Small intestine (tissue), 7 donors: ENCODE data around the gene OR2D2. TPM values are rescaled to one million over a fixed set of nuclear protein-coding genes. Genes with fewer than 3 reads are reported as not detected.

ENCODE experiments used
- DNase-seq, 2 donors: peaks; one replicate each; pipeline versions ENCODE4 v3.0.0 to v3.0.0-alpha.2; 2013
- FAIRE-seq: peaks from 2 replicates; lab custom pipeline; 2012; peaks lifted over from hg19 to GRCh38; lab: Jason Lieb, UNC
- H3K27ac ChIP-seq, 3 donors: one replicate each; pipeline ENCODE4 v1.5.1; 2013; ENCODE audit warnings: low read length in 2 of 3, mild to moderate bottlenecking in 2 of 3, control low read depth in 1 of 3, inconsistent platforms in 1 of 3, low read depth in 1 of 3, moderate library complexity in 1 of 3
- H3K27me3 ChIP-seq, 3 donors: one replicate each; pipeline ENCODE4 v1.6.1; 2013; ENCODE audit warnings: low read length in 3 of 3, inconsistent platforms in 1 of 3; ENCODE audit not compliant: control insufficient read depth in 3 of 3, insufficient read depth in 3 of 3
- H3K36me3 ChIP-seq, 3 donors: one replicate each; pipeline ENCODE4 v1.6.1; 2013; ENCODE audit warnings: low read length in 3 of 3, inconsistent platforms in 1 of 3, low read depth in 1 of 3, mild to moderate bottlenecking in 1 of 3, moderate library complexity in 1 of 3; ENCODE audit not compliant: control insufficient read depth in 3 of 3, insufficient read depth in 2 of 3
- H3K4me1 ChIP-seq, 3 donors: one replicate each; pipeline ENCODE4 v1.6.1; 2013; ENCODE audit warnings: low read length in 2 of 3, inconsistent platforms in 1 of 3, low read depth in 1 of 3, mild to moderate bottlenecking in 1 of 3, moderate library complexity in 1 of 3; ENCODE audit not compliant: control insufficient read depth in 3 of 3, insufficient read depth in 2 of 3
- H3K4me3 ChIP-seq, 3 donors: one replicate each; pipeline ENCODE4 v1.5.1; 2013; ENCODE audit warnings: low read length in 3 of 3, control low read depth in 1 of 3, inconsistent platforms in 1 of 3, low read depth in 1 of 3, mild to moderate bottlenecking in 1 of 3, moderate library complexity in 1 of 3
- H3K9me3 ChIP-seq, 2 donors: one replicate each; pipeline ENCODE4 v1.6.1; 2013; ENCODE audit warnings: low read depth in 1 of 2, low read length in 1 of 2; ENCODE audit not compliant: control insufficient read depth in 2 of 2, insufficient read depth in 1 of 2
- WGBS, 3 donors: extraction: QIAGEN DNeasy Blood & Tissue Kit; methylation state at CpG; one replicate each; pipeline ENCODE4 v1.1.7; 2013; 5-methylcytosine and 5-hydroxymethylcytosine counted together
- polyA plus RNA-seq, 4 donors: library from polyadenylated mRNA; stranded (reverse) in 3 of 4; unstranded in 1 of 4; fragments of 200-250 nt in 3 of 4; fragments of 120-200 nt in 1 of 4; gene quantifications; one replicate each; pipeline versions ENCODE4 v1.2.1 to v1.2.3, GENCODE V29; 2013
- donor health status: healthy with polysubstance abuse.
- donor health status: control.
- donor health status: control.
- donor health status: Bipolar disorder and iron deficiency.
- donor health status: healthy.

The OR2D2 gene
- polyA plus RNA-seq, 4 donors, result not detected

- Histone ChIP-seq H3K27me3 (no peaks in the 10 kb centered on the region), H3K9me3 (no peaks in the 10 kb centered on the region), H3K27ac (no peak overlapping the region), H3K36me3 (no peaks in the 10 kb centered on the region), H3K4me1 (no peaks in the 10 kb centered on the region), H3K4me3 (no peak overlapping the region)
- FAIRE-seq (no peak), DNase-seq (no peak)
- WGBS, 3 donors, result 91 to 92% (median 91%) methylated on average over 5 of the region's 5 CpGs
Observed at GRCh38 chr11:6844356-6844755, 47.9 kb downstream of the OR2D2 start.

- Histone ChIP-seq H3K27ac (no peak overlapping the region), H3K4me1 (no peaks in the 10 kb centered on the region), H3K4me3 (no peak overlapping the region), H3K9me3 (no peaks in the 10 kb centered on the region), H3K36me3 (no peaks in the 10 kb centered on the region), H3K27me3 (no peaks in the 10 kb centered on the region)
- DNase-seq (no peak), FAIRE-seq (no peak)
- 57 to 65% (median 57%) methylated on average over 2 of the region's 2 CpGs for WGBS, 3 donors
Observed at GRCh38 chr11:6843670-6844069, 48.6 kb downstream of the OR2D2 start.

GRCh38 chr11:6841694-6842093, 50.6 kb downstream of the OR2D2 start:
- H3K4me1 ChIP-seq, result no peaks in the 10 kb centered on the region
- H3K36me3 ChIP-seq, result no peaks in the 10 kb centered on the region
- no peaks in the 10 kb centered on the region for H3K27me3 ChIP-seq
- no peak for FAIRE-seq
- no peaks in the 10 kb centered on the region for H3K9me3 ChIP-seq
- H3K4me3 ChIP-seq, result no peak overlapping the region
- DNase-seq, result no peak
- no peak overlapping the region for H3K27ac ChIP-seq

Other genes with a start within 250 kb of the OR2D2 start
- gene DCHS1, start 236.7 kb downstream of the OR2D2 start, polyA plus RNA-seq, result 10 to 100 TPM in 1 of 4 donors, 1 to 10 TPM in 1, under 1 TPM in 2; under 0.01 to 10.7 (median 3.6) TPM
- gene MRPL17, start 209.2 kb downstream of the OR2D2 start, polyA plus RNA-seq, result 10 to 100 TPM; 17.8 to 64.5 (median 34.2) TPM
- gene OR2AG2, start 120.5 kb downstream of the OR2D2 start, polyA plus RNA-seq, result under 1 TPM in 2 of 4 donors, not detected in 2; 0.07 to 0.09 TPM
- gene OR2AG1, start 109.5 kb downstream of the OR2D2 start, polyA plus RNA-seq, result under 1 TPM in 1 of 4 donors, not detected in 3; 0.01 TPM
- under 1 TPM in 1 of 4 donors, not detected in 3; 0.03 TPM for gene OR6A2, start 92.8 kb downstream of the OR2D2 start, polyA plus RNA-seq
- gene OR10A5, start 46.8 kb downstream of the OR2D2 start, polyA plus RNA-seq, result not detected
- gene OR10A2, start 29.4 kb downstream of the OR2D2 start, polyA plus RNA-seq, result under 1 TPM in 1 of 4 donors, not detected in 3; 0.03 TPM
- not detected for gene OR10A4, start 15.9 kb downstream of the OR2D2 start, polyA plus RNA-seq
- not detected for gene OR2D3, start 28.5 kb upstream of the OR2D2 start, polyA plus RNA-seq
- 1 to 10 TPM in 2 of 4 donors, under 1 TPM in 2; 0.45 to 7.1 (median 1.4) TPM for gene ZNF215, start 33.9 kb upstream of the OR2D2 start, polyA plus RNA-seq
- 1 to 10 TPM in 1 of 4 donors, under 1 TPM in 2, not detected in 1; 0.27 to 6.8 (median 0.97) TPM for gene ZNF214, start 127.8 kb upstream of the OR2D2 start, polyA plus RNA-seq
- under 1 TPM in 2 of 4 donors, not detected in 2; 0.03 to 0.97 TPM for gene NLRP14, start 128.0 kb upstream of the OR2D2 start, polyA plus RNA-seq
- gene RBMXL2, start 196.5 kb upstream of the OR2D2 start, polyA plus RNA-seq, result under 1 TPM in 2 of 4 donors, not detected in 2; 0.06 to 0.47 TPM